ENCODE results near the gene ATP9B.

ATP9B gene

GRCh38 chr18:79106084-79106483 lies 36.9 kb downstream of the ATP9B start:
- Histone ChIP-seq H3K4me1 (ENCODE audit: control insufficient read depth, insufficient read depth, low read length, unreplicated experiment) (peaks cover 7% of the 10 kb centered on the region), H3K4me3 (ENCODE audit: low read depth, low read length) (no peak overlapping the region), H3K27me3 (ENCODE audit: insufficient read depth, low read length) (no peaks in the 10 kb centered on the region), H2AFZ (ENCODE audit: low read length, unreplicated experiment) (no peak overlapping the region), H3K79me2 (ENCODE audit: control insufficient read depth, insufficient read depth, low read length, unreplicated experiment) (no peaks in the 10 kb centered on the region), H3K36me3 (ENCODE audit: insufficient read depth, low read length) (no peaks in the 10 kb centered on the region), H3K27ac (ENCODE audit: low read depth, low read length) (no peak overlapping the region)

- Histone ChIP-seq H2AFZ (ENCODE audit: low read length, unreplicated experiment) (no peak overlapping the region), H3K79me2 (ENCODE audit: control insufficient read depth, insufficient read depth, low read length, unreplicated experiment) (no peaks in the 10 kb centered on the region), H3K4me1 (ENCODE audit: control insufficient read depth, insufficient read depth, low read length, unreplicated experiment) (peaks cover 7% of the 10 kb centered on the region), H3K36me3 (ENCODE audit: insufficient read depth, low read length) (no peaks in the 10 kb centered on the region), H3K27me3 (ENCODE audit: insufficient read depth, low read length) (no peaks in the 10 kb centered on the region), H3K4me3 (ENCODE audit: low read depth, low read length) (no peak overlapping the region), H3K27ac (ENCODE audit: low read depth, low read length) (no peak overlapping the region)
Measured at GRCh38 chr18:79107886-79108285, 38.7 kb downstream of the ATP9B start.

DNA sequence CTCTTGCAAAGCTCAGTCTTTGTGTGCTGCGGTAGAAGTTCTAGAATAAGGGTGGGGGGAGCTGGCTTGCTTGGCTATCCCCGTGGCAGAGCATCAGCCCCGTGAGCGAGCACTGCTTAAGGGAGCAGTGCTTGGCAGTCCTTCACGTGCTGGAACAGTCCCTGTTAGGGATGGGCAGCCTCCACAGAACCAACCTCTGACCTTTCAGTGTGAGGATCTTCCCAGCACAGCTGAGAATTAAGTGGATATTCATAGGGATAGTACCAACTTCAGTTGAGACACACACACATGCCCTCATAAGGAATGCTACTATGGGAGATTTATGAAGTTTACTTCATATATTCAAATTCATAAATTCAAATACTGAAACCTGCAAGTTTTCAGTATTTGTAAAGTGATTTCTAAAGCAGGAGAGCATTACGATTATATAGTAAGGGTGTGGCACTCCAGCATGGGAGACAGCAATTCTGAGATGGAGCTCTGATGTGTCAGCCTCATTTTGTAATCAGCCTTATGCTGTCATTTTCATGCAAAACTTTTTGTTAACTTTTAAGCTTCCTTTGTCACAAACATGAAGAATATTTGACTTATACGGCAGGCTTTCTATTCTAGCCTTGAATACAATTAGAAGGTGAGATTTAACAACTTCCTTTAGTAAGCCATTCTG lies 39.5 kb downstream of the ATP9B start:
- no peaks in the 10 kb centered on the region for H3K79me2 ChIP-seq (ENCODE audit: control insufficient read depth, insufficient read depth, low read length, unreplicated experiment)
- no peak overlapping the region for H3K27ac ChIP-seq (ENCODE audit: low read depth, low read length)
- no peaks in the 10 kb centered on the region for H3K27me3 ChIP-seq (ENCODE audit: insufficient read depth, low read length)
- peaks cover 7% of the 10 kb centered on the region for H3K4me1 ChIP-seq (ENCODE audit: control insufficient read depth, insufficient read depth, low read length, unreplicated experiment)
- no peaks in the 10 kb centered on the region for H3K36me3 ChIP-seq (ENCODE audit: insufficient read depth, low read length)
- no peak overlapping the region for H2AFZ ChIP-seq (ENCODE audit: low read length, unreplicated experiment)
- peak overlapping the region; percentile 22 for H3K4me3 ChIP-seq (ENCODE audit: low read depth, low read length)

- H3K4me3 ChIP-seq (ENCODE audit: low read depth, low read length), result no peak overlapping the region
- peaks cover 7% of the 10 kb centered on the region for H3K4me1 ChIP-seq (ENCODE audit: control insufficient read depth, insufficient read depth, low read length, unreplicated experiment)
- H2AFZ ChIP-seq (ENCODE audit: low read length, unreplicated experiment), result no peak overlapping the region
- H3K36me3 ChIP-seq (ENCODE audit: insufficient read depth, low read length), result peaks cover 9% of the 10 kb centered on the region; the same call in 1 of the 2 replicates
- no peaks in the 10 kb centered on the region for H3K27me3 ChIP-seq (ENCODE audit: insufficient read depth, low read length)
- no peaks in the 10 kb centered on the region for H3K79me2 ChIP-seq (ENCODE audit: control insufficient read depth, insufficient read depth, low read length, unreplicated experiment)
- no peak overlapping the region for H3K27ac ChIP-seq (ENCODE audit: low read depth, low read length)
Measured at GRCh38 chr18:79111483-79111882, 42.3 kb downstream of the ATP9B start.

GRCh38 chr18:79117385-79117784 lies 48.2 kb downstream of the ATP9B start:
- Histone ChIP-seq H3K27ac (ENCODE audit: low read depth, low read length) (peak overlapping the region; percentile 45; the same call in 1 of the 2 replicates), H3K36me3 (ENCODE audit: insufficient read depth, low read length) (peaks cover 9% of the 10 kb centered on the region; the same call in 1 of the 2 replicates), H3K27me3 (ENCODE audit: insufficient read depth, low read length) (no peaks in the 10 kb centered on the region), H2AFZ (ENCODE audit: low read length, unreplicated experiment) (no peak overlapping the region), H3K4me1 (ENCODE audit: control insufficient read depth, insufficient read depth, low read length, unreplicated experiment) (peaks cover 11% of the 10 kb centered on the region), H3K79me2 (ENCODE audit: control insufficient read depth, insufficient read depth, low read length, unreplicated experiment) (no peaks in the 10 kb centered on the region), H3K4me3 (ENCODE audit: low read depth, low read length) (peak overlapping the region; percentile 40; the same call in 1 of the 2 replicates)

- Histone ChIP-seq H3K27me3 (ENCODE audit: insufficient read depth, low read length) (no peaks in the 10 kb centered on the region), H3K79me2 (ENCODE audit: control insufficient read depth, insufficient read depth, low read length, unreplicated experiment) (no peaks in the 10 kb centered on the region), H3K4me3 (ENCODE audit: low read depth, low read length) (no peak overlapping the region), H3K4me1 (ENCODE audit: control insufficient read depth, insufficient read depth, low read length, unreplicated experiment) (peaks cover 11% of the 10 kb centered on the region), H2AFZ (ENCODE audit: low read length, unreplicated experiment) (no peak overlapping the region), H3K36me3 (ENCODE audit: insufficient read depth, low read length) (peaks cover 9% of the 10 kb centered on the region; the same call in 1 of the 2 replicates), H3K27ac (ENCODE audit: low read depth, low read length) (peak overlapping the region; percentile 45; the same call in 1 of the 2 replicates)
Measured at GRCh38 chr18:79117788-79118187, 48.6 kb downstream of the ATP9B start.

GRCh38 chr18:79118797-79119196 lies 49.6 kb downstream of the ATP9B start:
- H3K79me2 ChIP-seq (ENCODE audit: control insufficient read depth, insufficient read depth, low read length, unreplicated experiment), result no peaks in the 10 kb centered on the region
- H3K4me1 ChIP-seq (ENCODE audit: control insufficient read depth, insufficient read depth, low read length, unreplicated experiment), result peaks cover 11% of the 10 kb centered on the region
- no peak overlapping the region for H3K4me3 ChIP-seq (ENCODE audit: low read depth, low read length)
- H3K27ac ChIP-seq (ENCODE audit: low read depth, low read length), result no peak overlapping the region
- H3K36me3 ChIP-seq (ENCODE audit: insufficient read depth, low read length), result peaks cover 9% of the 10 kb centered on the region; the same call in 1 of the 2 replicates
- H3K27me3 ChIP-seq (ENCODE audit: insufficient read depth, low read length), result no peaks in the 10 kb centered on the region
- no peak overlapping the region for H2AFZ ChIP-seq (ENCODE audit: low read length, unreplicated experiment)

GRCh38 chr18:79121746-79122474 lies 52.7 kb downstream of the ATP9B start:
- Histone ChIP-seq H3K4me1 (ENCODE audit: control insufficient read depth, insufficient read depth, low read length, unreplicated experiment) (peaks cover 11% of the 10 kb centered on the region), H3K79me2 (ENCODE audit: control insufficient read depth, insufficient read depth, low read length, unreplicated experiment) (no peaks in the 10 kb centered on the region), H3K36me3 (ENCODE audit: insufficient read depth, low read length) (0 out of 2 replicates have a peak, but pooled peaks cover 5% of the 10 kb centered on the region), H3K27ac (ENCODE audit: low read depth, low read length) (no peak overlapping the region), H3K4me3 (ENCODE audit: low read depth, low read length) (no peak overlapping the region), H2AFZ (ENCODE audit: low read length, unreplicated experiment) (no peak overlapping the region), H3K27me3 (ENCODE audit: insufficient read depth, low read length) (no peaks in the 10 kb centered on the region)

DNA sequence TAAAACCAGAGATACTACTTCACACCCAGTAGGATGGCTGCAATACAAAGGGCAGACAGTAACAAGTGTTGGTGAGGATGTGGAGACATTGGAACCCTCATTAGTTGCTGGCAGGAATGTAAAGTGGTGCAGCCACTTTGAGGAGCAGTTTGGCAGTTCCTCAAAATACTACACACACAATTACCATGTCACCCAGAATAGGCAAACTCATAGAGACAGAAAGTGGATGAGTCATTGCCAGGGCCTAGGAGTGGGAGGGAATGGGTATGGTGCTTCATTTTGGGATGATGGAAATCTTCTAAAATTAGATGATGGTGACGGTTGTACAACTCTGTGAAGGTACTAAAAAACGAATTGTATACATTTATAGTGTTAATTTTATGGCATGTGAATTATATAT lies 54.8 kb downstream of the ATP9B start:
- Histone ChIP-seq H2AFZ (ENCODE audit: low read length, unreplicated experiment) (no peak overlapping the region), H3K4me1 (ENCODE audit: control insufficient read depth, insufficient read depth, low read length, unreplicated experiment) (no peaks in the 10 kb centered on the region), H3K4me3 (ENCODE audit: low read depth, low read length) (no peak overlapping the region), H3K79me2 (ENCODE audit: control insufficient read depth, insufficient read depth, low read length, unreplicated experiment) (no peaks in the 10 kb centered on the region), H3K27ac (ENCODE audit: low read depth, low read length) (no peak overlapping the region), H3K27me3 (ENCODE audit: insufficient read depth, low read length) (no peaks in the 10 kb centered on the region), H3K36me3 (ENCODE audit: insufficient read depth, low read length) (peaks cover 8% of the 10 kb centered on the region; the same call in 1 of the 2 replicates)

DNA sequence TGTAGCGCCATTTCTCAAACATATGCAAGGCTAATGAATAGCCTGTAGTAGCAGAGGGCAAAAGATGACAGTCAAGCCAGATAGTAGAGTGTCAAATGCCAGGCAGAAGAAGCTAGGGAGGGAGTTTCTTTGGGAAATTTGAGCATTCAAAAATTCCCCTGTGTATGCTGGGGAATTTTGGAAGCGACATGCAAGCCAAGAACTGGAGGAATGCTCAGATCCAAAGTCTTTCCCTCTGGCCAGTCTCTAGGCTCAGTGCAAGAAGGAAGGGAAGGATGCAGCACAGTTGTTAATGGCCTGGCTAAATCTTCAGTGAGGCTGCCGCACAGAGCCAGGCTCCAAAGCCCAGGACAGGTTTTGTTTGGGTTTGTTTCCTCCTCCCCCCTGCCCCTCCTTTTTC lies 59.9 kb downstream of the ATP9B start:
- H3K36me3 ChIP-seq (ENCODE audit: insufficient read depth, low read length), result peaks cover 8% of the 10 kb centered on the region; the same call in 1 of the 2 replicates
- H2AFZ ChIP-seq (ENCODE audit: low read length, unreplicated experiment), result no peak overlapping the region
- H3K27me3 ChIP-seq (ENCODE audit: insufficient read depth, low read length), result no peaks in the 10 kb centered on the region
- no peak overlapping the region for H3K27ac ChIP-seq (ENCODE audit: low read depth, low read length)
- no peak overlapping the region for H3K4me3 ChIP-seq (ENCODE audit: low read depth, low read length)
- H3K4me1 ChIP-seq (ENCODE audit: control insufficient read depth, insufficient read depth, low read length, unreplicated experiment), result no peaks in the 10 kb centered on the region
- no peaks in the 10 kb centered on the region for H3K79me2 ChIP-seq (ENCODE audit: control insufficient read depth, insufficient read depth, low read length, unreplicated experiment)

DNA sequence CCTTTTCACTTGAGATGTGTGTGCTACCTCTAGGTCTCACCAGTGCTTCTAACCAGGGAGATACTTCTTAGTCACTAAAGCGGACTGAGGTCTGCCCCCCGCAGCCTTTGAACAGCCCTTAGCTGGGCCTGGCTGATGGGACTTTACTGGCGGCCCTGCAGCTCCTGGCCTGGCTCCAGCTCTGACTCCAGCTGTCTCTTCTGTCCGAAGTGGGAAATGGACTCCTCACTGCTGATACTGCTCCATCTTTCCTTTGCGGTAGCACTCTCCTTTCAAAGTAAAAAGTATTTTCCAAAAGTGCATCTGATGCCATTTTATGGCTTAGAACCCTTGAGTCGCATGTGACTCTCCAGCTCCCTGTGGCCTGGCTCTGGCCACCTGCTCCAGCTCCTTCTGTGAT lies 64.5 kb downstream of the ATP9B start:
- no peak overlapping the region for H3K27ac ChIP-seq (ENCODE audit: low read depth, low read length)
- H3K36me3 ChIP-seq (ENCODE audit: insufficient read depth, low read length), result no peaks in the 10 kb centered on the region; the same call in 1 of the 2 replicates
- no peaks in the 10 kb centered on the region for H3K4me1 ChIP-seq (ENCODE audit: control insufficient read depth, insufficient read depth, low read length, unreplicated experiment)
- no peaks in the 10 kb centered on the region for H3K27me3 ChIP-seq (ENCODE audit: insufficient read depth, low read length)
- no peak overlapping the region for H3K4me3 ChIP-seq (ENCODE audit: low read depth, low read length)
- H2AFZ ChIP-seq (ENCODE audit: low read length, unreplicated experiment), result no peak overlapping the region
- no peaks in the 10 kb centered on the region for H3K79me2 ChIP-seq (ENCODE audit: control insufficient read depth, insufficient read depth, low read length, unreplicated experiment)

All from ACC112 (cell line).